Fibroblast of skin of scalp (primary cell): ENCODE measurements around the gene PRKAG3.
"Not testable (repeated sequence)": the region's sequence is repeated elsewhere in the genome, so short reads cannot be mapped to it uniquely, and the experiment has no call there.

Experiments
- DNase-seq: peaks from one replicate; pipeline ENCODE4 v3.0.0-alpha.2; 2013

Gene PRKAG3

GRCh38 chr2:218780046-218780445 lies 51.6 kb downstream of the PRKAG3 start:
- no peak for DNase-seq

GRCh38 chr2:218777276-218777990 lies 54.2 kb downstream of the PRKAG3 start:
- no peak for DNase-seq

- no peak for DNase-seq
These were observed 55.1 kb downstream of the PRKAG3 start for GRCh38 chr2:218776488-218776887.

- DNase-seq = no peak
These were observed 57.7 kb downstream of the PRKAG3 start for GRCh38 chr2:218773881-218774280.

- not testable (repeated sequence) for DNase-seq
These were observed 58.8 kb downstream of the PRKAG3 start for GRCh38 chr2:218772759-218773158.
